ENCODE results near the gene CABP2.

- TF ChIP-seq POLR2A (IDR thresholded peaks at IDR 0.05; ENCODE audit: low read length) (no peak), GATA1 (IDR thresholded peaks at IDR 0.05; ENCODE audit: low read depth, low read length) (no peak)
Observed at GRCh38 chr11:67558084-67558772, 35.0 kb upstream of the CABP2 start.
